GDM1 (cell line): Measurements from ENCODE around the gene GRIP1.

Experiments
- DNase-seq: peaks from one replicate; lab custom pipeline; 2025; lab: John Stamatoyannopoulos, UW

The GRIP1 gene

GRCh38 chr12:66600903-66601302 is 78.0 kb downstream of the GRIP1 start:
- no peak for DNase-seq

DNA sequence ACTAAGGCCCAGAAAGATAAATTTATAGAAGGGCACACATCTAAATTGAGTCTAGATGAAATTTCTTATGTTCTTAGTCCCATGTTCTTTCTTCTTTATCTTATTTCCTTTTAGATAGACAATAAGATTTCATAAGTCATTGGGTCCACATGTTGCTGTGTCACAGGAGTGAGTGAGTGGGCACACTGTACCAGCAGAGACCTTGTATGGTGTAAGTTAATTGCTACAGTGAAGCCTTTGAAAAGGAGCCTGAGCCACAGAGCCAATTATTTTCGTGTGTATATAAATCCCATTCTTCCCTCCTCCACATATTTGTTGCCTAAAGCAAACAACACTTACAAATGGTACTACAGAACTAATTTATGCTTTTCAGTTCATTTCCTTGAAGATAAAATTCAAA is 79.1 kb downstream of the GRIP1 start:
- no peak for DNase-seq

DNA sequence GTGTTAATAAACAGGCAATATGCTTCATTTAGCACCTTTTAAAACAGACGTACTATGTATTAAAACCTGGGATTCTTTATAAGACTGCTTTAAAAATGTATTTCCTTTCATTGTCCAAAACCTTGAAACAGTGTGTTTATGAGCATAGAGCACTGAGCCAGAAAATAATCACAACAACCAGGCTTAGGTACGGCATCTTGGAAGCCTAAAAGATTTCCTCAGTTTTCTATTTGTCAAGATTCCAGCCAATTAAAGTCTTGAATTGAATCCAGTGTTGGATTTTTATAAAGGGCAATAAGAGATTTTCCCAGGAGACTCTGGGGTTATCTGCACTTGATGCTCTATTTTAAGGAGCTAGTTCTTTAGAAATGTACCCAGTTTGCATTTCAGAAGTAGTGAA is 80.3 kb downstream of the GRIP1 start:
- DNase-seq: no peak

- no peak for DNase-seq
Measured at GRCh38 chr12:66598079-66598478, 80.8 kb downstream of the GRIP1 start.

GRCh38 chr12:66596199-66596598 is 82.7 kb downstream of the GRIP1 start:
- DNase-seq: no peak

- DNase-seq: no peak
Measured at GRCh38 chr12:66594688-66595087, 84.2 kb downstream of the GRIP1 start.

GRCh38 chr12:66590275-66590985 is 88.4 kb downstream of the GRIP1 start:
- no peak for DNase-seq

DNA sequence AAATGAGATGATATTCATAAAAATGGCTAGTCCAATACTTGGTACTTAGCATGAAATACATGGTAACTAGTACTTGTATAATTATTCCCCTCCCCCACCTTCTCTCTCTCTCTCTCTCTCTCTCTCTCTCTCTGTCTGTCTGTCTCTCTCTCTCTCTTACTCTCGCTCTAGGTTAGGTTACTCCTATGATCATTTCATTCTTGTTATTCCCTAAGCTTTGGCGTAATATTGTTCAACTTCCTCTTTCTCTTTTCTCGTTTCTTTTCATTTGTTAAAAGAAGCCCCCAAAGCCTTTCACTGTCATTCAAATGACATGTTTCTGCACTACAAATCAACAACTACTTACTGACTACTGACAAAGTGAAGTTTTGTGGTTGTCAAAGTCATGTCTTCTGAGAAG is 89.8 kb downstream of the GRIP1 start:
- DNase-seq: no peak

DNA sequence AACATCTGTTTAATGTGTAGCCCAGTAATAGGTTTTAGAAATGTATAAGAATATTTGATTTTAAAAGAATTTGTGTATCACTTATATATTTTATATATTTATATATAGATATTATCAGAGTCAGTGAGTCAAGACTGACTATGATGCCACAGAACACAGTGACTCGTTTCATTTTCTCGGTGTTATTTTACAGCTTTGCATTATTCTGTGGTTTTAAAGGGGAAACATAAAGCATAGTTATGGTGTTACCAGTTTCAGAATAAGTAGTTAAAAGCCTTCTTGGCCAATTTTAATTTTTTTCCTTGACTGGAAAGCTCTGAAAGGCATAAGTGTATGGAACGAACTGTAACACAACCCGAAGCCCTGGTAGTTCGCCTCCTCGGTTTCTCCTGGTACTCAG is 91.0 kb downstream of the GRIP1 start:
- DNase-seq: no peak

GRCh38 chr12:66584673-66585072 is 94.2 kb downstream of the GRIP1 start:
- no peak for DNase-seq

DNA sequence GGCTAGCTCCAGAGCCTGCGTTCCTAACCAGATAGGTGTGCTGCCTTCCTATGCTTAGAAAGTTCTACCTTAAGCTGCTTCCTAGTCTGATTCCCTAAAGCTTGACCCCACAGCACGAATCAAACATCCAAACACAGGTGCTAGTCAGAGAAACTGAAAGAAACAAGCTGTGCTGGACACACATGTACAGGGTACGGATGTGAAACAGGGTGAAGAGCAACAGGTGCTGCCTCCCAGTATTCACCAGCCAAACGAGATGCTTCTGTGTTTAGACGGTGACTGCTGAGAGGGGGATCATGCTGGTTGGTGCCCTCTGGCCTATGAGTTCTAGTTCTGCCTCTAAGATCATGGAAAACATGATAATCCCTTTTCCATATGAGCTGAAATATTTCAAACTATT is 105.3 kb downstream of the GRIP1 start:
- DNase-seq: no peak

- DNase-seq: no peak
Measured at GRCh38 chr12:66572845-66573244, 106.0 kb downstream of the GRIP1 start.

DNA sequence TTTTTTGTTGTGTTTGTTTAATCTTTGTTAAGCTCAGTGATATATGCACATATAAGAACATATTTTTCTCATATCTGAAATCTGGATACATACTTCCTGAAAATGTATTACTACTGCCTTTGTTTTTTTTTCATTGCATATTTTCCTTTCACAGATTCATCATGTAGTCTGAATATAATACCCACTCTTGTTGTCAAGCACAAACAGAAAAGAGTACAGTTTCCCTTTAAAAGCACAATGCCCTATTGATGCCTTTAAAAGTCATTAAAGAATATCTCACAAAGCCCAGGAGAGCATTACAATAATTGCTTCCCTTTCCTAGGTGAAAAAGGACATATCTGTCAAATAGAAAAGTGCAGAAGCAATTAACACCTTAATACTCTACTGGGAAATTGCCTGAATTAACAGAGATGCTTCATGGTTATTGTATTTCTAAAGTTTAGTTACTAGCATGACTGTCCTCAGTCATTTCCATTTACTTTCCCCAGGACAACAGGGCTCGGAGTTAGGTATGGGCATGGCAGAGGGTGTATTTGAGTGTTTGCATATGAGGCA is 107.4 kb downstream of the GRIP1 start:
- DNase-seq: no peak

GRCh38 chr12:66563220-66563619 is 115.7 kb downstream of the GRIP1 start:
- no peak for DNase-seq

GRCh38 chr12:66555113-66555512 is 123.8 kb downstream of the GRIP1 start:
- no peak for DNase-seq

GRCh38 chr12:66552716-66553115 is 126.2 kb downstream of the GRIP1 start:
- DNase-seq: no peak

DNA sequence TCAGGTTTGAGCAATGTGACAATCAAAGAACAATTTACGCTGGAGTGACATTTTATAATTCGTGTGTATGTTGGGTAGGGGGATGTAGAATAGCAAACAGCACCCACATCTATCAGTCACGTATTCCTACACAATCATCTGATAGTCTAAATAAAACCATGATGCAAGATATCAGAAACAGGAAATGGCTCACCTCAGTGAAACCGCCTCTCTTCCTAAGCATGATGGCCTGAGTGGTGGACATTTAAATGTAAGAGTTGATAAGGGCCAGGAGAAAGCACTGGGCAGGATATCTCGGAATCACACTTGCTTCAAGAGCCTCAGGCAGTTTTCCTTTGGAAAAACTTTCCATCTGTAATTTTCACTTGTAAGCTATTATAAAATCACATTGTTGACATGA is 128.2 kb downstream of the GRIP1 start:
- no peak for DNase-seq

- no peak for DNase-seq
Measured at GRCh38 chr12:66549050-66549389, 129.9 kb downstream of the GRIP1 start.

DNA sequence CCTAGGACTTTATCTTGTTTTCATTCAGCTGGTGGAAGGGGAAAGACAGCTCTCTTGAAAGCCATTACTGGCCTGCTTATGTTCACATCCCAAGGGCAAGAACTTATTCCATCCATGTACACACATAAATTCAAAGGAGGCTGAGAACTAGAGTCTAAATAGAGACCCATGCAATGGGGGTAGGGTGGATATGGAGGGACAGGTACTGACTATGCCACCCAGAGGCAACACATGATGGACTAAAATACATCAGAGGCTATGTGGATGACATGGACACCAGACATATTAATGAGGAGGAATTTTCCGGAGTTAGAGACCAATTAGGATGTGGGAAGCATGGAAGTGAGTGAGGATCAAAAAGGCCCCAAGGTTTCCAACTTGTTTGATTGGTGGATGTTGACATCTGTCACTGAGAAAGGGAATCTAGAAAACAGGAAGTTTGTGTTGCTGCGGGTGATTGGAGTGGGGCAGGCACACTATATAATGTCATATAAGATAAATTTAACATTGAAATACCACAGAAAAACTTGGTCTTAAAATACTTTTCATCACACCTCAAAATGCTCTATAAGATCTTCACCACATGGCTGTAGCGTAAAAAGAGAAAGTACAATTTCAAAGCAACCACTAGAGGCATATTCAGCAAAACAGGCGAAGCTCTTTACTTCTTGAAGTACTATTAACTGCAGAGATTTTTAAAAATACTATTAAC is 130.4 kb downstream of the GRIP1 start:
- DNase-seq: no peak

DNA sequence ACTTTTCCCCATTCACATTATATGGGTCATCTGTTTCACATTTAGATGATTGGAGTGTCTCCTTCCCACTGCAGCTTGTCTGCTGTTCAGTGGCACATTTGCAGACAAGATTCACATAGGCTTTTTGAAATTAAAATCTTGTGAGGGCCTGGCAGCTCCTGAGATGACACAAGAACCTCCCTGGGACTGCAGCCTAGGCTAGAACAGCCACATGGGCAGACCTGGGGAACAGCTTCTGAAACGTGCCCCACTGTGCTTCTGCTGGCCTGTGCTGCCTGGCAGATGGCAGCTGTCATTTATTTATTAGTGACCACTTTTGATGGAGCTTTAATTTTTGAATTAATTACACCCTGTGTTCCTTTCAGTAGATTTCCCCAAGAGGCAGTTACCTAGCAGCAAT is 137.4 kb downstream of the GRIP1 start:
- no peak for DNase-seq

GRCh38 chr12:66539431-66539830 is 139.4 kb downstream of the GRIP1 start:
- no peak for DNase-seq

DNA sequence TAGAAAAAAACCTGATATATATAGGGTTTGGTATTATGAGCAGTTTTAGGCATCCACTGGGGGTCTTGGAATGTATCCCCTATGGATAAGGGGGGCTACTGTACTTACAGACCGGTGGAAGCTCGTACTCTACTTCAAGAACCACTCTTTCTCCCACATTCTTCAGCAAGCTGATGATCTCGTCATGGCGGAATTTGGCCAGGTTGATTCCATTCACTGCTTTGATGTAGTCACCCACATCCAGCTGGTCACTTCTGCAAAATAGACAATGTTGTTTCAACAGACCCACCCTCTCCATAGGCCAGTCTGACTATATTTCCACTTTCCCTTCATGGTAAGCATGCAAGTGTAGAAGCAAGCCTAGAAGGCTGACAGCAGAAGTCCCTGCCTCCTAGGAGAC is 139.9 kb downstream of the GRIP1 start:
- DNase-seq: no peak

DNA sequence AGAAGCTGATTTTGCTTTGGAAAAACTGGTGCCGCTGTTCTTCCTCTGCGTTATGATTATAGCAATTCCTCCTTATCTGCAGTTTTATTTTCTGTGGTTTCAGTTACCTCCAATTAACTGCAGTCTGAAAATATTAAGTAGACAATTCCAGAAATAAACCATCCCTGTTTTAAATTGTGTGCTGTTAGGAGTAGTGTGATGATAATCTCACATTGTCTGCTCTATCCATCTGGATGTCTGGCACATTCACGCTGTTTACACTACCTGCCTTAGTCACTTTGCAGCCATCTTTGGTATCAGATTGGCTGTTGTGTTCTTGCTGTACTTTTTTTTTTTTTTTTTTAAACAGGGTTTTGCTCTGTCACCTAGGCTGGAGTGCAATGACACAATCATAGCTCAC is 141.0 kb downstream of the GRIP1 start:
- no peak for DNase-seq

DNA sequence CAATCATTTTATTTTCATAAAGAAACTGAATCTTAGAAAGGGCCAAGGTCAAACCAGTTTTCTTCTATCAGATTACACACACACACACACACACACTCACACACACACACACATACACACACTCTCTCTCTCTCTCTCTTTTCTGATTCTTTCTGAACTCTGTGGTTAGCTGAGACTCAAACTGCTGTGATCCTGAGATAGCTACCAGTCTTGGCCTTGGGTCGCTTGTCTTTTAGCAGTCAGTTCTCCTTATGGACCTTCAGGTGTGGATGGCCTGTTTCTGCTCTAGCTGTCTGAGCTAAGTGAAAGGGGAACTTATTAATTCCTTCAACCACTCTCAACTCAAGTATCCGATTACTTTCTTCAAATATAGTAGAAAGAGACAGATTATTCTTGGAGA is 145.1 kb downstream of the GRIP1 start:
- no peak for DNase-seq
